ENCODE measurements around the gene AGER.

Gene AGER

DNA sequence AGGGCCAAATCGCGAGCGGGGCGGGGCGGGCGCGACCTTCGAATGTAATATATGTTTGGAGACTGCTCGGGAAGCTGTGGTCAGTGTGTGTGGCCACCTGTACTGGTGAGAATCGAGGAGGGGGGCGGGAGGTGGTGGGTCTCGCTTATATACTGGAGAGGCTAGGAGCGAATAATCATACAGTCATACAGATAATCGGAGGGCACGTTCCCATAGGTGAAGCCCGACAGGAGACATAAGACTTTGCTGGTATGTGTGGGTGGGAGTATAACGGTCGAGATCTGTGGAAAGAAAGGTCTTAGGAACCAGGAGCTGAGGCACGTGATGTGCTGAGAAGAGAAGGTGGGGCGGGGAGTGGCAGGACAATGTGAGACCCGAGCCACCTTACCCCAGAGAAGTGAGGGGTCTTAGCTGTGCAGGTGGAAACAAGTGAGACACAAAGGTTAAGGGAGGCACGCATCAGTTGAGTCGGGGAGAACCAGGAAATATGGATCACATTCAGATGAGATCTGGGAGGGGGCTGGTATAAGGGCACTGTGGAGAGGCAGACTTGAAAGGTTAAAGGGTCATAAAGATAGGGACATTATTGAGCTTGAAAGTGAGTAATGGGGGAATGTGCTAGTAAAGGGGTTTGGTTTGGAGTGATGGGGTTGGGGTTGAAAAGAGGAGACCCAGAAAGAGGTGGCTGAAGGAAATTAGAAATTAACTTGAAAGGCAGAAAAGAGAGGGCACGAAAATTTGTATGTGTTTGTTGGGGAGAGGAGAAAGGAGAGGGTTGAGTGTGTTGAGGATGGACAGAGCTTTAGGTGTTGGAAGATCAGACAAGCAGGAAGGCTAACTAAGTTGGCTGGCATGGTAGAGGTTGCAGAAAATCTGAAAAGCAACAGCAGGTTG lies 5.3 kb downstream of the AGER start:
- in situ Hi-C loops (cut with HindIII; ENCODE audit: low sequenced_read_pairs): no loop called here
- peak overlapping the region; percentile 100 for H3K4me3 ChIP-seq (ENCODE audit: low read depth, low read length)
- DNase-seq (ENCODE audit: low read depth): no peak
- TF ChIP-seq, protein P1, sequence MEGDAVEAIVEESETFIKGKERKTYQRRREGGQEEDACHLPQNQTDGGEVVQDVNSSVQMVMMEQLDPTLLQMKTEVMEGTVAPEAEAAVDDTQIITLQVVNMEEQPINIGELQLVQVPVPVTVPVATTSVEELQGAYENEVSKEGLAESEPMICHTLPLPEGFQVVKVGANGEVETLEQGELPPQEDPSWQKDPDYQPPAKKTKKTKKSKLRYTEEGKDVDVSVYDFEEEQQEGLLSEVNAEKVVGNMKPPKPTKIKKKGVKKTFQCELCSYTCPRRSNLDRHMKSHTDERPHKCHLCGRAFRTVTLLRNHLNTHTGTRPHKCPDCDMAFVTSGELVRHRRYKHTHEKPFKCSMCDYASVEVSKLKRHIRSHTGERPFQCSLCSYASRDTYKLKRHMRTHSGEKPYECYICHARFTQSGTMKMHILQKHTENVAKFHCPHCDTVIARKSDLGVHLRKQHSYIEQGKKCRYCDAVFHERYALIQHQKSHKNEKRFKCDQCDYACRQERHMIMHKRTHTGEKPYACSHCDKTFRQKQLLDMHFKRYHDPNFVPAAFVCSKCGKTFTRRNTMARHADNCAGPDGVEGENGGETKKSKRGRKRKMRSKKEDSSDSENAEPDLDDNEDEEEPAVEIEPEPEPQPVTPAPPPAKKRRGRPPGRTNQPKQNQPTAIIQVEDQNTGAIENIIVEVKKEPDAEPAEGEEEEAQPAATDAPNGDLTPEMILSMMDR (IDR thresholded peaks at IDR 0.05; ENCODE audit: low read depth, low read length, missing control alignments): no peak

DNA sequence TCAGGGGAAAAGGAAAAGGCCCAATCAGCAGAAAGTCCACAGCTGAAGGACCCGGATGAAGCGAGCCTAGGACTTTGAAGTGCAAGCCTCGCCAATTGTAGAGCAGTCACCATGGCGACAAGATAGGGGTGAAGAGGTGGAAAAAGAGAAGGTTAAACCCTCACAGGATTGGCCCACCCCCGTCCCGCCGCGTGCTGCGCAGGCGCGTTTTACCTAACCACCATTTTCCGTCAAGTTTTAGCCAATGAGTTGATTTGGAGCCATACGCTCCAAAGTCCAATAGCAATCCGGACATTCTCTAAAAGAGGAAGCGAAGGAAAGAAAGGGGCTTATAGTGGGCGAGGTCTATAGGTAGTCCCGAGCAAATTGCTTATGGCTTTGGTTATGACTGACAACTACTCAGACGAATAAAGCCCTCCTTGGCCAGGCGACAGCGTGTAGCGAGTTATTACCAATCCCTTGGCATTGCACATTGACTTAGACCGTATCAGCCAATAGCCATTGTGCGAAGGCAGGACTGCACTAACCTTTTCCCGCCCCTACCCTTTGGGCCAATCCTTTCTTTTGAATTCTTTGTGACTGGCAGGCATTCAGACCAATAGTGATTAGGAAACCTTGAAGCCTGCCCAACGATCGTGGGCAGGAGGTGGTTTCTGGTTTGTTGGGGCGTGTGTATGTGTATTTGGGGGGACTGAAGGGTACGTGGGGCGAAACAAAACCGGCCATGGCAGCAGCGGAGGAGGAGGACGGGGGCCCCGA lies 6.1 kb downstream of the AGER start, which contains the start of gene RNF5:
Gene RNF5, plus strand, starts transcription at position 618 of the 759 bp plus-strand sequence. Its CDS starts 107 bp downstream, at position 725.
- in situ Hi-C loops (cut with HindIII; ENCODE audit: low sequenced_read_pairs): no loop called here
- TF ChIP-seq, protein P1 (IDR thresholded peaks at IDR 0.05; ENCODE audit: low read depth, low read length, missing control alignments): no peak
- H3K4me3 ChIP-seq (ENCODE audit: low read depth, low read length): peak within 1 kb of the TSS; percentile 100
- peak; percentile 100 for DNase-seq (ENCODE audit: low read depth)

DNA sequence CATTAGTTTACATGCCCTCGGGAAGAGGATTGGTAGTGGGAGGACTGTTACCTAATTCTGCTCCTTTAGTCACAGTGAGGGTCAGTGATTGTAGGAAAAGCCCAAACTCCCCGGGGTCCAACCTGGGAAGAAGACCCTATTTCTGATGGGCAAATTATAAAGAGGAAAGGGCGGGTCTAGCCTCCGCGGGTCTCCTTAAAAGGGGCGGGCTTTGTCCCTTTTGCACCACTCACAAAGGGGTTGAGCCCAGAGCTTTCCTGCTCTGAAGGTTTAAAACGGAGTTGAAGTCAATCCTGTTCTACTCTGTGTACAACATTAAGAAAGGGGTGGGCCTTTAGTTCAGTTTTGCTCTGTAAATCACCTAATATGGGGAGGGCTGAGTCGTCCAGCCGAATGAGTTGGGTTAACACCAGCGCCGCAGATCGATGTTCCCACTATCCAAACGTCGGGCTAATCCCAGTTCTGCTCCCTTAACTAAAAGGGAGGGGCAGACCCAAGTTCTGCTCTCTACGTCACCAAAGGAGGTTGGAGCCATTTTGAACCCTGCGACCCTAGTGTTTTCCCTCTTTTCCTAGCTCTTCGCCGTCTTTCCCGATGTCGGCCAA lies 6.8 kb downstream of the AGER start:
- in situ Hi-C loops (cut with HindIII; ENCODE audit: low sequenced_read_pairs): no loop called here
- DNase-seq (ENCODE audit: low read depth): peak; percentile 24
- TF ChIP-seq, protein P1 (IDR thresholded peaks at IDR 0.05; ENCODE audit: low read depth, low read length, missing control alignments): no peak

DNA sequence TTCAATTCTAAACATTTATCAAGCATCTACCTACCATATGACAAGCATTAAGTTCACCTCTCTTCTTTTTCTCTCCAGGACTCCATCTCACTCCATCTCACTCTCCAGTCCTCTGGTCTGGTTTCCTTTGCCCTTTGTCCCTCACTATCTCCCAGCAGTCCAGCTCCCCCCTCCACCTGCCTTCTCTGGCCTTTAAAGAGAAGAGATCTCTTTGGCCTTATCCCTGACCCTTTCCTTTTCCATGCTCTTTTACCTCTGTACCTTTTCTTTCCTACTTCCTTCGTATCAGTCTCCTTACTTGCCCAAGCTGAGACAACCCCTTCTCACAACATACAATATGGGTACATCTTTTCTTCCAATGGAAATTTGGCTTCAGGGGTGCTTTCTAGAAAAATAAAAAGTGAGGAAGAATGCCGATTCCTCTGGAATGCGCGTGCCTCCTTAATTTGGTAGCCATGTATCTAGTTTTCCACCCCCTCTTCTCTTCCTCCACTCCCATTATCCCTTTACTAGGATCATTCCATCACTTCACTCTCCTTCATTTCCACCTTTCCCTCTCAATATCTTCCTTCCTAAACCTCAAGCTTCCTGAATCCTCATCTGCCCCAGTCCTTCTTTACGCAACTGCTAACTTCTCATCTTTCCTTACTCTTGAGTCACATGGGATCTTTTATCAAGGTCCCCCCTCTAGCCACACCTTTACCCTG lies 7.4 kb downstream of the AGER start:
- H3K4me3 ChIP-seq (ENCODE audit: low read depth, low read length): peak overlapping the region; percentile 100
- TF ChIP-seq, protein P1 (IDR thresholded peaks at IDR 0.05; ENCODE audit: low read depth, low read length, missing control alignments): no peak
- in situ Hi-C loops (cut with HindIII; ENCODE audit: low sequenced_read_pairs): no loop called here
- DNase-seq (ENCODE audit: low read depth): no peak

More for the DNA sequence above, 6.8 kb downstream of the AGER start:
- H3K4me3 ChIP-seq (ENCODE audit: low read depth, low read length): peak overlapping the region; percentile 100

DNA sequence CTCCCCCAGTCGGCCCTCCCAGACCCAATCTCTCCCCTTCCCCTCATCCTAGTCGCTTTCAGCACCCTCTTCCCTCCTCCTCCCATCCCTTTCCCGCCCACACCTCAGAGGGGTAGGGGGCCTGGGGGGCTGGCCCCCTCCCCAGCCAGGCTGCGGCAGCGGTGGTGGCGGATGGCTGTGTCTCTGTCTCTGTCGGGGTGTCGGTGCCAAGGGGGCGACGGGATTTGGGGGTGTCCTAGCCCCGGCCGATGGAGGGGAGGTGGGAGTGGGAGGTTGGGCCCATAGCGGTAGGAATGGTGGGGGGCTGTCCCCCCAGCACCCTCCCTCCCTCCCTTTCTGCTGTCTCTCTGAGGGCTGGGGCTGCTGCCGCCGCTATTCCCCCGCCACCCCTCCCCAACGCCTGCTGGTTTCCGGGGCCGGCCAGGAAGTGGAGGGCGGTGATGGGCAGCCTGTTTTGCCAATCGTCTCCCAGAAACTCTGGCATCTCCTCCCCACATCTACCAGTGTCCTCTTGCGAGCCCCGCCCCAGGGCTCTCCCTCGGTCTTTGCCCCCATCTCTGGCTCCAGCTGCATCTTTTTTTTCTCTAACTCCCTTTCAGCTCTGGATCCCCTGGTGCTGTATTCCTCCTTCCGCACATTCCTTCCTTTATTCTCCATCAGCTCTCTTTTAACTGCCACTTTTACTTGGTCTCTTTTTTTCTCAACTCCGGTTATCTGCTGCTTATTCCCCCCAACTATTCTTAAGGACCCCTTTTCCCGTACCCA lies 8.2 kb downstream of the AGER start, which contains the start of gene AGPAT1:
Gene AGPAT1, minus strand, starts transcription at position 374 of the 765 bp plus-strand sequence. CDS start 4,588 bp downstream, outside the sequence.
- TF ChIP-seq, protein P1 (IDR thresholded peaks at IDR 0.05; ENCODE audit: low read depth, low read length, missing control alignments): no peak
- in situ Hi-C loops (cut with HindIII; ENCODE audit: low sequenced_read_pairs): no loop called here
- peak within 1 kb of the TSS; percentile 100 for H3K4me3 ChIP-seq (ENCODE audit: low read depth, low read length)
- DNase-seq (ENCODE audit: low read depth): peak; percentile 95

Data from astrocyte of the cerebellum (primary cell).